ENCODE measurements around the gene CERS4.

DNA sequence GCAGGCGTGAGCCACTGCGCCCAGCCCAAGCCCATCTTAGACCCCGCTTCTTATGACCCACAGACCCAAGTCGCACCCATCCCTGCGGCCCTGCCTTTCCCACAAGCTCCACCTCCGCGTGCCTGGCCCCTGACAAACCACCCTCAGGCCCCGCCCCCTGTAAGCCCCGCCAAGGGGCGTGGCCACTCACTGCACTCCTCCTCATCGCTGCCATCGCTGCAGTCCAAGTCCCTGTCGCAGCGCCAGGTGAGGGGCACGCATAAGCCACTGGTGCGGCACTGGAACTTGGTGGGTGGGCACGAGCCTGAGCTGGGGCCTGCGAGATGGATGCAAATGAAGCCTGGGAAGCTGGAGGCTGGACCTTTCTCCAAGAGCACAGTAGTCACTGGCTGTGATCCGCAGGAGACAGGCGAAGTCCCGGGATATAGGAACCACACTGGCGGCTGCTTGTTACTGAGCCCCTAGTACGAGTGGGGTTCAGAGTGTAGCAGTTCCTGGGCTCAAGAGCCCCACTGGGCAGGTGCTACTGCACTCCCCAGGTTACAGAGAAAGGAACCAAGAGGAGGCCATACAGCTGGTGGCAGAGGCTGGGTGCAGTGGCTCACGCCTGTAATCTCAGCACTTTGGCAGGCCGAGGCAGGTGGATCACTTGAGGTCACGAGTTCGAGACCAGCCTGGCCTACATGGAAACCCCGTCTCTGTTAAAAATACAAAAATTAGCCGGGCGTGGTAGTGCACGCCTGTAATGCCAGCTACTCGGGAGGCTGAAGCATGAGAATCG lies 95.9 kb downstream of the CERS4 start:
- TF ChIP-seq, protein P1, sequence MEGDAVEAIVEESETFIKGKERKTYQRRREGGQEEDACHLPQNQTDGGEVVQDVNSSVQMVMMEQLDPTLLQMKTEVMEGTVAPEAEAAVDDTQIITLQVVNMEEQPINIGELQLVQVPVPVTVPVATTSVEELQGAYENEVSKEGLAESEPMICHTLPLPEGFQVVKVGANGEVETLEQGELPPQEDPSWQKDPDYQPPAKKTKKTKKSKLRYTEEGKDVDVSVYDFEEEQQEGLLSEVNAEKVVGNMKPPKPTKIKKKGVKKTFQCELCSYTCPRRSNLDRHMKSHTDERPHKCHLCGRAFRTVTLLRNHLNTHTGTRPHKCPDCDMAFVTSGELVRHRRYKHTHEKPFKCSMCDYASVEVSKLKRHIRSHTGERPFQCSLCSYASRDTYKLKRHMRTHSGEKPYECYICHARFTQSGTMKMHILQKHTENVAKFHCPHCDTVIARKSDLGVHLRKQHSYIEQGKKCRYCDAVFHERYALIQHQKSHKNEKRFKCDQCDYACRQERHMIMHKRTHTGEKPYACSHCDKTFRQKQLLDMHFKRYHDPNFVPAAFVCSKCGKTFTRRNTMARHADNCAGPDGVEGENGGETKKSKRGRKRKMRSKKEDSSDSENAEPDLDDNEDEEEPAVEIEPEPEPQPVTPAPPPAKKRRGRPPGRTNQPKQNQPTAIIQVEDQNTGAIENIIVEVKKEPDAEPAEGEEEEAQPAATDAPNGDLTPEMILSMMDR (IDR thresholded peaks at IDR 0.05), result no peak
- no peak for TF ChIP-seq POLR2A (IDR thresholded peaks at IDR 0.05)

Measured in right lobe of liver (tissue), 4 donors.